GM21576 (cell line): ENCODE results near the gene TMEM95.

Experiments used
- ATAC-seq: cut with Tn5 transposase; IDR thresholded peaks from one replicate; pipeline ENCODE4 v1.9.1; 2021; ENCODE audit warnings: mild to moderate bottlenecking, moderate library complexity; ENCODE audit not compliant: unreplicated experiment

Gene TMEM95

DNA sequence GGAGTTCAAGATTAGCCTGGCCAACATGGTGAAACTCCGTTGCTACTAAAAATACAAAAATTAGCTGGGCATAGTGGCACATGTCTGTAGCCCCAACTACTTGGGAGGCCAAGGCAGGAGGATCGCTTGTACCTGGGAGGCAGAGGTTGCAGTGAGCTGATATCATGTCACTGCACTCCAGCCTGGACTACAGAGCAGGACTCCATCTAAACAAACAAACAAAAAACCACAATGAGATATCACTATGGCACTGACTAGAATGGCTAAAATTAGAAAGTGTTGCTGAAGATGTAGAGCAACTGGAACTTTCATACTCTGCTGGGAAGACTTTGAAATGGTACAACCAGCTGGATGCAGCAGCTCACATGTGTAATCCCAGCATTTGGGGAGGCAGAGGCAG lies 19.4 kb downstream of the TMEM95 start:
- ATAC-seq, result no peak

GRCh38 chr17:7379134-7379533 lies 24.2 kb downstream of the TMEM95 start:
- no peak for ATAC-seq

- ATAC-seq, result no peak
Observed at GRCh38 chr17:7380321-7380720, 25.4 kb downstream of the TMEM95 start.

DNA sequence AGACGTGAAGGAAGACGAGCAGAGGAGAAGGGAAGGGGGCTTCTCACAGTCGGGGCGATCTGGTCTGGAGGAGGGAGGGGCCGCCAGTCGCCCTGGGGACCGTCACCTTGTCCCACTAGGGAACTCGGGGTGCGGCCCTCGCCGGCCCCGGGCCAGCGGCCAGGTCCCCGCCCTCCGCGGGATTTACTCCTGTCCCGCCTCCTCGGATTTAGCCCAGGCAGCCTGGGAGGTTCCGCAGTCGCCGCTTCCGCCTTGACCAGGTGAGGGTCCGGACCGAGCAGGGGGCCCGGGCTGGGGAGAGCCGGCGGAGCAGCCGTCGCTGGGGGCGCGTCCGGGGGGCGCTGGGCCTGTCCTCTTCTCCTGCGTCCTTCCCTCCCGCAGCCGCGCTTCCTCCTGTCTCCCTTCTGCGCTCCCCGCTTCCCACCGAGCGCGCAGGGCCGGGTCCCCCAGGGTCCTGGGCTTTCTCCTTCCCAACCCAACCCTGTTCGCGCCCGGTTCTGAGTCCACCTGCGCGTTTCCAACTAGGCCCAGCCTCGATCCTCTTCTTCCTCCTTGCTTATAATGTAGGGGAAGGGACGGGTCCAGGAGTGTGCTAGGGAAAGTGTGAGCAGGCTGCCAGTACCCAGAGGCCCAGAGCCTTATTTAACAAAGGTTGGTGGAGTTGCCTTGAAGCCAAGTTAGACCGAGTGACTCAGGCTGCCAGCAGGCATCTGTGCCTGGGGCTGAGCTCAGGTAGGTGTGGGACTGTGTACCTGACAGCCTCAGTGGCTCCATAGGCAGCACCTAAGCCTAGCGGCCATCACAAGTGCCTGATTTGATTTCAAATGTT lies 26.1 kb downstream of the TMEM95 start, which contains the start of gene TNK1:
TSS of gene TNK1 (plus strand) at position 235 of the 829 bp plus-strand sequence. CDS start 1,838 bp downstream, outside the sequence.
- no peak for ATAC-seq

GRCh38 chr17:7382901-7383300 lies 27.9 kb downstream of the TMEM95 start:
- no peak for ATAC-seq

DNA sequence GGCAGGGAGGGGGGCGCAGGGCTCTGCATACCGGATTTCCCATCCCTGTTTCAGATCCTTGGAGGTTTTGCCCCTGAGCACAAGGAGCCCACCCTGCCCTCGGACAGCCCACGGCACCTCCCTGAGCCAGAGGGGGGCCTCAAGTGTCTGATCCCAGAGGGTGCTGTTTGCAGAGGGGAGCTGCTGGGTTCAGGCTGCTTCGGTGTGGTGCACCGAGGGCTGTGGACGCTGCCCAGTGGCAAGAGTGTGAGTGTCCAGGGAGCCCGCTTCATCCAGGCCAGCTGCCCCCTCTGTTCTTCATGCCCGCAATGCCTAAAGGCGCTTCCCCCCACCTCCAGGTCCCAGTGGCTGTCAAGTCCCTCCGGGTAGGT lies 28.4 kb downstream of the TMEM95 start:
- ATAC-seq, result no peak

- no peak for ATAC-seq
Observed at GRCh38 chr17:7383742-7384488, 29.0 kb downstream of the TMEM95 start.

- no peak for ATAC-seq
Observed at GRCh38 chr17:7384489-7385081, 29.6 kb downstream of the TMEM95 start.

DNA sequence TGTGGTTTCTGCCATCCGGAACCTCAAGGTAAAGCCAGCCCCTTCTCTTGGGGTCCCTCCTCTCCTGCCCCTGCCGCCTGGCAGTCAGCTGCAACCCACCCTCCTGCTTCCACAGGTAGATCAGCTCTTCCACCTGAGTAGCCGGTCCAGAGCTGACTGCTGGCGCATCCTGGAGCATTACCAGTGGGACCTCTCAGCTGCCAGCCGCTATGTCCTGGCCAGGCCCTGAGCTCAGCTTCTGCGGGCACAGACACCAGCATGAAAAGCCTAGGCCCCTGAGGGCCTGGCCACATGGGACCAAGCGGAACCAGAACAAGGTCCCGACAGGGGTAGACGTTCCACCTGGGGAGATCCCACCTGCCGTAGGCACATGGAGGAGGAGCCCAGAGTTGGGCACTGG lies 33.9 kb downstream of the TMEM95 start:
- ATAC-seq, result no peak

GRCh38 chr17:7389924-7390910 lies 35.3 kb downstream of the TMEM95 start:
- ATAC-seq, result no peak

DNA sequence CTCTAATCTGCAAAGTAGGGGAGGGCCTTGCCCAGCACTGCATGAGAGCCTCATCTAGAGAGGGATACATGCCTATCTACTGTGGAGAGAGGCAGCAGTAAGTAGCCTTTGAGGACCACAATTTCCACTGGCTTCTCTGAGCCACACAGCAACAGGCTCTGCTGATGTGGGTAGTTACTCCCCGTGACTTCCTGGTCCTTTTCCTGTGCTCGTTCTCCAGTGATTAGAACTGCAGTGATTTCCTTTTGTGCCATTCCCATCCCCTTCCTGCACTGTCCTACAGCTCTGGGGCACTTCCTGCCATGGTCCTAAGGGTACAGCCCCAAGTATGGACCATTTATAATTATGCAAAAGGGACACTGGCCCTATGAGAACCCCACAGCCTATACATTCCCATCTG lies 36.4 kb downstream of the TMEM95 start:
- no peak for ATAC-seq

GRCh38 chr17:7392696-7393612 lies 38.0 kb downstream of the TMEM95 start:
- ATAC-seq, result no peak

DNA sequence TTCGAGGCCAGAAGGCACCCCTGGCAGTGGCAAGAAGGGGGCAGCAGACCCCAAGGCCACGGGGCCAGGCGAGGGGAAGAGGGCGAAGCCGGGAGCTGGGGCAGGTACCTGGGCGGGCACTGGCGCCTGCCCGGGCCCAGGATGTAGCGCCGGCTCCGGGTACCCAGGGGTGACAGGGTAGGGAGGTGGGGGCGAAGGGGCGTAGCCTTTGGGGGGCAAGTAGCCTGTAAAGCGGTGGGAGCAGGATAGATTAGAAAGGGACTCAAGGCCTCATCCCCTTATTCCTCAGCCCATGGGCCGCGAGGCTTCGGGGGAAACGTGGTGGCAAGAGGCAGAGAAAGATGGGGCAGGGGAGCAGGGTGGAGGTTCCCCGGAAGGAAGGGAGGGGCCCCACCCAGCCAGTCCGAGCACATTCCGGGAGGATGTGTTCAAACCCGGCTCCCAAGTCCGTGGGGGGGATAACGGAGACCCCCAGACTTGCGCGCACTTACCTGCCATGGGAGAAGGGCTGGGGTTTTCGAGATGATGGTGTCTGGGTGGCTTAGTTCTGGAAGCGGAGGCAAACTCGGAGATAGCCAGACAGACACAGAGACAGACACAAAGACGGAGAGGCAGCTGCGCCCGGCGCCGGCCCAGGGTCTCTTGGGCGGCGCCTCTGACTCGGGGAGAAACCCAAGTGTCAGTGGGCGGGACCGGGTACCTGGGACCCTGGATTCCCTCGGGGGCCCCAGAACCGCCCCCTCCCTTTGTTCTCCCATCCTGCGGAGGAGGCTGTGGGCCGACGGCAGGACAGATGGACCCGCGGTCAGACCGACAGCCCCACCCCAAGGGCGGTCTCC lies 38.9 kb downstream of the TMEM95 start:
- ATAC-seq, result peak; percentile 35

DNA sequence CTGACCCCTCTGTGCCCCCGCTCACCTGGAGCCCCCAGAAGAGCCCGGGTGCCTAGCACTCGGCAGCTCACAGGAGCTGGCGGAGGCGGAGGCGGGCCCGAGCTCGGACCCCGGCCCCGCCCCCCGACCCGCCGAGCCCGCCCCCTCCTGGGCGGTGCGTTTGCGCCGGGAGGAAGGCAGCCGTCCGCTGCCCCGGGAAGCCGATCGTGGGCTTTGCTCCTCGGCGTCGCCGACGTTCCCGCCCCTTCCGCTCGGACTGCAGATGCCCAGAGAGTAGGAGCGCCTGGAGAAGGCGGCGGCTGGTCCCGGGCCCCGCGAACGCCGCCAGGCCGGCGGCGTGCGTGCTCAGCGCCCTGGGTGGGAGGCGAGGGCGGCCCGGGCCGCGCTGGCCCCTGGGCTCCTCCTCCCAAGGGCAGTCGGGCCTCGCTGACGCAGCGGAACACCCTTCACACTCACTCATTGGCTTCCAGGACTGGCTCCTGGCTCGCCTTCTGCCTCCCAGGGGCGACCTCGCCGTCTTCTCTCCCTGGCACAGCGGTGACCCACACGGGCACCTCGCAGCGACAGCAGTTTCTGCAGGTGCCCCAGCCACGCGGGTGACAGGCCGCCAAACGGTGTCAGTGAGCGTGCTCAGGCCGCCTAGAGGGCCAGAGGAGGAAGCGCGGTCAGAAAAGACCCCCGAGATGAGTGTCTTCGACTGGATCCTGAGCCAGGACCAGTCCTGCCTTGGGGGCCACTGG lies 39.7 kb downstream of the TMEM95 start, which contains the start of gene PLSCR3:
TSS of gene PLSCR3 (minus strand) at position 74 of the 740 bp plus-strand sequence. CDS start 415 bp downstream, outside the sequence.
- ATAC-seq, result peak; percentile 69

DNA sequence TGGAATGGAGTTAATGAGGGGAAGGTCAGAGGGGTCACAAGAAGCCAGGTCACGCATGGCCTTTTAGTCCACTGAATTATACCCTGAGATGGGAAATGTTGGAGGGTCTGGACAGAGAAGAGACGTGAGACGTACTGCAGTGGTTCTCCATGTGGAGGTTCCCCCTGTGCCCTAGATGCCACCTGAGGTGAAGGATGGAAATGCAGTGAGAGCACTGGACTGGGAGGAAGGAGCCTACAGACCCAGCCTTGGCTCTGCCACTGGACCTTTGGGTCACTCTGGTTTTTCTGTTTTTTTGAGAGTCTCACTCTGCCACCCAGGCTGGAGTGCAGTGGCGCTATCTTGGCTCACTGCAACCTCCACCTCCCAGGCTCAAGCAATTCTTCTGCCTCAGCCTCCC lies 41.2 kb downstream of the TMEM95 start:
- no peak for ATAC-seq

DNA sequence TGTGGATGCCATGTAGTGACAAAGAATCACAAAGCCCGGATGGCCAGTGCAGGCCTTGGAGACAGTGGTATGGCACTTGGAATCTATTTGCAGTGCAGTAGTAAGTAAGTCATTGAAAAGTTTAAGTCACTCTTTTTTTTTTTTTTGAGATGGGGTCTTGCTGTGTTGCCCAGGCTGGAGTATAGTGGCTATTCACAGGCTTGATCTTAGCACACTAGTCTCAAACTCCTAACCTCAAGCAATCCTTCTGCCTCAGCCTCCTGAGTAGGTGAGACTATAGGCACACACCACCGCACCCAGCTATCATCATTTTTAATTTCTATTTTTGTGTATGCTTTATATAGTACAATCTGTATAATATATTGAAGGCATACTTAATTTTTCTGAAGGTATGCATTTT lies 43.7 kb downstream of the TMEM95 start:
- no peak for ATAC-seq

GRCh38 chr17:7403043-7403726 lies 48.2 kb downstream of the TMEM95 start:
- no peak for ATAC-seq

GRCh38 chr17:7403727-7403976 lies 48.7 kb downstream of the TMEM95 start:
- ATAC-seq, result no peak
